GM23338 (cell line): ENCODE data around the gene TFDP1. TPM values are rescaled to one million over a fixed set of nuclear protein-coding genes. Genes with fewer than 3 reads are reported as not detected.
A peak's percentile ranks its signal among the peaks of the same experiment; 100 is the strongest.

Experiments
- ATAC-seq: fragments of 200-7000 bp; cut with Tn5 transposase; 3 replicates; pipeline ENCODE4 v1.9.1; 2020
- DNase-seq: peaks from one replicate; pipeline ENCODE4 v3.0.0-alpha.2; 2015; ENCODE audit warnings: low spot score
- H2AFZ ChIP-seq: fragments of 200-600 bp; sonication (generic); 2 replicates; pipeline ENCODE4 v1.8.0; 2016; ENCODE audit warnings: antibody characterized with exemption, mild to moderate bottlenecking, moderate library complexity
- H3F3A ChIP-seq: fragments of 200-600 bp; sonication (generic); replicated peaks from 2 replicates; pipeline ENCODE4 v1.8.0; 2017; ENCODE audit warnings: antibody characterized with exemption, mixed run types, low read depth
- H3K27ac ChIP-seq: fragments of 200-600 bp; sonication (generic); 2 replicates; pipeline ENCODE4 v1.6.1; 2016; ENCODE audit warnings: low read depth
- H3K27me3 ChIP-seq: fragments of 200-600 bp; sonication (generic); 2 replicates; pipeline ENCODE4 v1.8.0; 2016; ENCODE audit warnings: mild to moderate bottlenecking, mixed run types, moderate library complexity; ENCODE audit not compliant: insufficient read depth
- H3K36me3 ChIP-seq: fragments of 200-600 bp; sonication (generic); 2 replicates; pipeline ENCODE4 v1.8.0; 2016; ENCODE audit warnings: mild to moderate bottlenecking; ENCODE audit not compliant: insufficient read depth
- H3K4me1 ChIP-seq: fragments of 200-600 bp; sonication (generic); 2 replicates; pipeline ENCODE4 v1.8.0; 2016; ENCODE audit warnings: mild to moderate bottlenecking, moderate library complexity; ENCODE audit not compliant: insufficient read depth
- H3K4me2 ChIP-seq: fragments of 200-600 bp; sonication (generic); 2 replicates; pipeline ENCODE4 v1.7.1; 2017; ENCODE audit warnings: mixed run types
- H3K4me3 ChIP-seq: fragments of 200-600 bp; sonication (generic); 2 replicates; pipeline ENCODE4 v1.6.1; 2016; ENCODE audit warnings: mixed run types
- H3K79me2 ChIP-seq: fragments of 200-600 bp; sonication (generic); replicated peaks from 2 replicates; pipeline ENCODE4 v1.8.0; 2017; ENCODE audit warnings: mild to moderate bottlenecking; ENCODE audit not compliant: insufficient read depth
- H3K9me2 ChIP-seq: fragments of 200-600 bp; sonication (generic); 2 replicates; pipeline ENCODE4 v1.8.0; 2017; ENCODE audit not compliant: insufficient read depth
- H4K20me1 ChIP-seq: fragments of 200-600 bp; sonication (generic); replicated peaks from 2 replicates; pipeline ENCODE4 v1.8.0; 2017; ENCODE audit warnings: mild to moderate bottlenecking; ENCODE audit not compliant: insufficient read depth
- H3K27ac Mint-ChIP-seq: 2 replicates; pipeline ENCODE4 v1.8.0; 2020; ENCODE audit warnings: inconsistent platforms, mild to moderate bottlenecking, moderate library complexity, mixed read lengths
- H3K27me3 Mint-ChIP-seq: 3 replicates; pipeline ENCODE4 v1.8.0; 2022; ENCODE audit warnings: low read depth, mild to moderate bottlenecking, moderate library complexity, mixed read lengths, inconsistent platforms; ENCODE audit not compliant: insufficient read depth, poor library complexity
- H3K36me3 Mint-ChIP-seq: 3 replicates; pipeline ENCODE4 v1.8.0; 2021; ENCODE audit warnings: low read depth, mild to moderate bottlenecking, inconsistent platforms, moderate library complexity, mixed read lengths
- H3K4me1 Mint-ChIP-seq: 3 replicates; pipeline ENCODE4 v1.8.0; 2020; ENCODE audit warnings: mild to moderate bottlenecking, inconsistent platforms, mixed read lengths
- H3K4me3 Mint-ChIP-seq: 3 replicates; pipeline ENCODE4 v1.8.0; 2021; ENCODE audit warnings: moderate library complexity, mild to moderate bottlenecking, inconsistent platforms, mixed read lengths
- H3K9me3 Mint-ChIP-seq: 3 replicates; pipeline ENCODE4 v1.8.0; 2020; ENCODE audit warnings: moderate library complexity, mild to moderate bottlenecking, inconsistent platforms, mixed read lengths
- CTCF ChIP-seq, 2 experiments: fragments of 200-600 bp in 1 of 2; sonication (generic) in 1 of 2; conservative IDR thresholded peaks; 2 replicates each; pipeline versions ENCODE4 v1.5.1 to v1.6.1; 2016 to 2017; ENCODE audit warnings: antibody characterized with exemption in 2 of 2, low read depth in 2 of 2, mild to moderate bottlenecking in 2 of 2, moderate library complexity in 1 of 2
- ETS1 ChIP-seq: IDR thresholded peaks from 2 replicates; pipeline ENCODE4 v1.6.1; 2016; ENCODE audit warnings: antibody characterized with exemption
- EZH2 ChIP-seq: fragments of 200-600 bp; sonication (generic); IDR thresholded peaks from one replicate; pipeline ENCODE4 v1.8.0; 2017; ENCODE audit warnings: antibody characterized with exemption, mild to moderate bottlenecking, low read depth; ENCODE audit not compliant: unreplicated experiment
- EZH2phosphoT487 ChIP-seq: fragments of 200-600 bp; sonication (generic); IDR thresholded peaks from one replicate; pipeline ENCODE4 v1.8.1; 2018; ENCODE audit warnings: antibody characterized with exemption; ENCODE audit not compliant: unreplicated experiment
- JUNB ChIP-seq: IDR thresholded peaks from one replicate; pipeline ENCODE4 v1.6.1; 2016; ENCODE audit warnings: antibody characterized with exemption; ENCODE audit not compliant: unreplicated experiment
- NANOG ChIP-seq: IDR thresholded peaks from 2 replicates; pipeline ENCODE4 v1.6.1; 2016; ENCODE audit warnings: antibody characterized with exemption, borderline replicate concordance
- POLR2AphosphoS5 ChIP-seq: IDR thresholded peaks from 2 replicates; pipeline ENCODE4 v1.6.1; 2016; ENCODE audit warnings: antibody characterized with exemption, low read depth
- REST ChIP-seq: IDR thresholded peaks from one replicate; pipeline ENCODE4 v1.6.1; 2018; ENCODE audit warnings: antibody characterized with exemption; ENCODE audit not compliant: unreplicated experiment
- STAT1 ChIP-seq: IDR thresholded peaks from one replicate; pipeline ENCODE4 v1.6.1; 2016; ENCODE audit warnings: antibody characterized with exemption; ENCODE audit not compliant: unreplicated experiment
- ZNF114 ChIP-seq: fragments of 250-450 bp; sonication (Bioruptor Pico); IDR thresholded peaks from 2 replicates; pipeline ENCODE4 v1.5.0; 2020; ENCODE audit warnings: mild to moderate bottlenecking, moderate library complexity
- ZNF331 ChIP-seq: fragments of 250-450 bp; sonication (Bioruptor Pico); IDR thresholded peaks from 2 replicates; pipeline ENCODE4 v1.5.0; 2020; ENCODE audit warnings: low read depth, mild to moderate bottlenecking, moderate library complexity
- polyA plus RNA-seq: library from polyadenylated mRNA; unstranded; fragments of >200 nt; fragmentation: Nextera tagmentation; extraction: Ambion mirVana; gene quantifications from 2 replicates; pipeline ENCODE4 v1.2.1, GENCODE V29; 2016
- total RNA-seq: library from RNA; depleted of rRNA; stranded (reverse); fragments of >200 nt; shearing (Covaris generic); gene quantifications from 2 replicates; pipeline ENCODE4 v1.2.3, GENCODE V29; 2014

The TFDP1 gene
- total and polyA plus RNA-seq, 2 experiments from 2014 or later, result 42.9 to 80.0 TPM

DNA sequence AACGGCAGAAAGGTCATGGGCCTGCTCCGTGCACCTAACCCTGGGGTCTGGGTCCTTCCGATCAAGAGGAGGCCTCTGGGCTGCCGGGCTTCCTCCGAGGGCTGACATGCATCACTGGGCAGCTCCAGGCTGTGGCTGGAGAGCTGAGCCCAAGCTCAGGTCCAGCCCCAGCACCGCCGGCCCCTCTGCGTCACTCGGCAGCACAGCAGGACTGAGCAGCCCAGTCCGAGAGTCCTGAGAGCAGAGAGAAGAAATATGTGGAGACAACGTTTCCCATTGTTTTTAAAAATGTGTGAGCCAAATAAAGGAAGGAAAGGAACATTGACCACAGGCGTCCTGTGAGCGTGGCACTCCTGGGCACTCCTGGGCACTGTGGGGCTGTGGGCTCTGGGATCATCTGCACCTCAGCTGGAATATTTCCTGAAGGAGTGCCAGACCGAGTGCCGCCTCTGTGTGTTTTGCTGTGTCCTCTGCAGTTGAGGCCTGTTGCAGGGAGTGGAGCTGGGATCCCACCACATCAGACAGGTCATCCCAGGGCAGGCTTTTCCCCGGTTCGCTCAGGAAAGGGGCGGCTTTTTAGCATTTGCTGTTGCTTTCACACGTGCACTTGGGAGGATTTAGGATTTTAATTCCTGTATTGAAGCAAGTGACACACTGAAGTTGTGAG is 37.8 kb upstream of the TFDP1 start (continued):
- TF ChIP-seq JUNB (no peak), CTCF (conservative IDR thresholded peaks at IDR 0.05; ENCODE audit: low read depth in 2 of 2) (no peak), ZNF331 (CRISPR knock-in tag) (no peak), POLR2AphosphoS5 (no peak), ETS1 (no peak), REST (no peak), EZH2 (no peak), STAT1 (no peak), NANOG (no peak), EZH2phosphoT487 (no peak), ZNF114 (CRISPR knock-in tag) (no peak)

GRCh38 chr13:113547238-113547971 is 37.1 kb upstream of the TFDP1 start:
- ATAC-seq, result no peak
- Histone ChIP-seq H3K4me2 (no peak overlapping the region), H3K27me3 (no peaks in the 10 kb centered on the region), H4K20me1 (peaks cover 3% of the 10 kb centered on the region; the same call in 1 of the 2 replicates), H3K36me3 (no peaks in the 10 kb centered on the region), H3K27ac (0 out of 2 replicates have a peak overlapping the region, but pooled peaks have one; percentile 32), H3F3A (0 out of 2 replicates have a peak, but pooled peaks cover 3% of the 10 kb centered on the region), H3K4me3 (no peak overlapping the region), H2AFZ (no peak overlapping the region), H3K79me2 (peaks cover 15% of the 10 kb centered on the region), H3K9me2 (no peaks in the 10 kb centered on the region), H3K4me1 (no peaks in the 10 kb centered on the region)
- no peaks in the 10 kb centered on the region for H3K9me3 Mint-ChIP-seq
- peaks cover 13% of the 10 kb centered on the region for H3K36me3 Mint-ChIP-seq
- peaks cover 16% of the 10 kb centered on the region for H3K4me1 Mint-ChIP-seq
- peaks cover 21% of the 10 kb centered on the region for H3K27me3 Mint-ChIP-seq
- DNase-seq, result no peak
- H3K27ac Mint-ChIP-seq, result 0 out of 2 replicates have a peak overlapping the region, but pooled peaks have one; percentile 65
- no peak overlapping the region for H3K4me3 Mint-ChIP-seq
- TF ChIP-seq ETS1 (no peak), POLR2AphosphoS5 (no peak), CTCF (conservative IDR thresholded peaks at IDR 0.05; ENCODE audit: low read depth in 2 of 2) (no peak)
